Endothelial cell (in vitro differentiated cells): ENCODE data around the gene CPED1. TPM values are rescaled to one million over a fixed set of nuclear protein-coding genes. Genes with fewer than 3 reads are reported as not detected.

Source experiments
- DNase-seq: peaks from one replicate; pipeline ENCODE4 v3.0.0; 2021; ENCODE audit warnings: low spot score
- H3K27ac Mint-ChIP-seq: one replicate; pipeline ENCODE4 v1.8.0; 2021; ENCODE audit warnings: mixed read lengths, inconsistent platforms; ENCODE audit not compliant: unreplicated experiment
- H3K27me3 Mint-ChIP-seq: one replicate; pipeline ENCODE4 v1.8.0; 2021; ENCODE audit warnings: mild to moderate bottlenecking, moderate library complexity, mixed read lengths, inconsistent platforms; ENCODE audit not compliant: unreplicated experiment
- H3K36me3 Mint-ChIP-seq: one replicate; pipeline ENCODE4 v1.8.0; 2021; ENCODE audit warnings: mild to moderate bottlenecking, low read depth, mixed read lengths, inconsistent platforms; ENCODE audit not compliant: unreplicated experiment
- H3K4me1 Mint-ChIP-seq: one replicate; pipeline ENCODE4 v1.8.0; 2021; ENCODE audit warnings: mild to moderate bottlenecking, mixed read lengths, inconsistent platforms; ENCODE audit not compliant: unreplicated experiment
- H3K4me3 Mint-ChIP-seq: one replicate; pipeline ENCODE4 v1.8.0; 2021; ENCODE audit warnings: mild to moderate bottlenecking, mixed read lengths, inconsistent platforms; ENCODE audit not compliant: unreplicated experiment
- H3K9me3 Mint-ChIP-seq: one replicate; pipeline ENCODE4 v1.8.0; 2021; ENCODE audit warnings: mixed read lengths, inconsistent platforms; ENCODE audit not compliant: unreplicated experiment
- total RNA-seq: library from RNA; stranded (reverse); fragmentation: NEBNext Ultra II Directional; extraction: Animal tissue kit (Norgen Biotek cat#: 25700); gene quantifications from one replicate; pipeline ENCODE4 v1.2.1, GENCODE V29; 2021; ENCODE audit not compliant: unreplicated experiment
- TF ChIP-seq, protein P1 (sequence below): fragments of 200-600 bp; sonication (generic); IDR thresholded peaks from one replicate; pipeline ENCODE4 v1.5.0; 2021; ENCODE audit warnings: antibody characterized with exemption; ENCODE audit not compliant: unreplicated experiment

CPED1 gene
- total RNA-seq, 1 donor from 2014 or later = 1.8 TPM

GRCh38 chr7:121101083-121101482 lies 112.6 kb downstream of the CPED1 start:
- no peak overlapping the region for H3K27ac Mint-ChIP-seq
- TF ChIP-seq, protein P1, sequence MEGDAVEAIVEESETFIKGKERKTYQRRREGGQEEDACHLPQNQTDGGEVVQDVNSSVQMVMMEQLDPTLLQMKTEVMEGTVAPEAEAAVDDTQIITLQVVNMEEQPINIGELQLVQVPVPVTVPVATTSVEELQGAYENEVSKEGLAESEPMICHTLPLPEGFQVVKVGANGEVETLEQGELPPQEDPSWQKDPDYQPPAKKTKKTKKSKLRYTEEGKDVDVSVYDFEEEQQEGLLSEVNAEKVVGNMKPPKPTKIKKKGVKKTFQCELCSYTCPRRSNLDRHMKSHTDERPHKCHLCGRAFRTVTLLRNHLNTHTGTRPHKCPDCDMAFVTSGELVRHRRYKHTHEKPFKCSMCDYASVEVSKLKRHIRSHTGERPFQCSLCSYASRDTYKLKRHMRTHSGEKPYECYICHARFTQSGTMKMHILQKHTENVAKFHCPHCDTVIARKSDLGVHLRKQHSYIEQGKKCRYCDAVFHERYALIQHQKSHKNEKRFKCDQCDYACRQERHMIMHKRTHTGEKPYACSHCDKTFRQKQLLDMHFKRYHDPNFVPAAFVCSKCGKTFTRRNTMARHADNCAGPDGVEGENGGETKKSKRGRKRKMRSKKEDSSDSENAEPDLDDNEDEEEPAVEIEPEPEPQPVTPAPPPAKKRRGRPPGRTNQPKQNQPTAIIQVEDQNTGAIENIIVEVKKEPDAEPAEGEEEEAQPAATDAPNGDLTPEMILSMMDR = no peak
- no peak for DNase-seq
- no peak overlapping the region for H3K4me3 Mint-ChIP-seq
- no peaks in the 10 kb centered on the region for H3K27me3 Mint-ChIP-seq
- no peaks in the 10 kb centered on the region for H3K9me3 Mint-ChIP-seq
- peaks cover 17% of the 10 kb centered on the region for H3K4me1 Mint-ChIP-seq
- no peaks in the 10 kb centered on the region for H3K36me3 Mint-ChIP-seq

GRCh38 chr7:121101621-121102020 lies 113.1 kb downstream of the CPED1 start:
- Mint-ChIP-seq H3K4me3 (no peak overlapping the region), H3K9me3 (no peaks in the 10 kb centered on the region), H3K4me1 (peaks cover 17% of the 10 kb centered on the region), H3K27ac (no peak overlapping the region), H3K27me3 (no peaks in the 10 kb centered on the region), H3K36me3 (no peaks in the 10 kb centered on the region)
- no peak for DNase-seq
- TF ChIP-seq, protein P1 = no peak

DNA sequence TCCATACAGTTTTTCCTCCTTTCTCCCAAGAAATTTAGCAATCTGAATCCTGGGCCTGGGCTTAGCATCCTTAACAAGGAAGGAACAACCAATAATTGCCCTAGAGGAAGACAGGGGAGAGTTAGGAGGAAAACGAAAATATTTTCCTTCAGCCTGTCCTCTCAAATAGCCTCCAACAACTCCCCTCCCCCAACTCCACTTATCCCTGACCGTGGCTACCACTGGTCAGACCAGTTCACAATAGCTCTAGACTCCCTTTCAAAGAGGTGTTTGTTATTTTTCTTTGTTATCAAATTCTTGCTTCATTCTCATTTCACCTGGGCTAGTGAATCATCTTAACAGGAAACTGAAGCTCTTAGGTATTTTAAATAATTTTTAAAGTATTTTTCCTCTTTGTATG lies 114.1 kb downstream of the CPED1 start:
- DNase-seq = no peak
- no peaks in the 10 kb centered on the region for H3K9me3 Mint-ChIP-seq

GRCh38 chr7:121103086-121103485 lies 114.6 kb downstream of the CPED1 start:
- H3K27me3 Mint-ChIP-seq = no peaks in the 10 kb centered on the region
- no peak for DNase-seq
- H3K4me1 Mint-ChIP-seq = peaks cover 17% of the 10 kb centered on the region
- H3K27ac Mint-ChIP-seq = no peak overlapping the region
- H3K4me3 Mint-ChIP-seq = no peak overlapping the region
- H3K9me3 Mint-ChIP-seq = no peaks in the 10 kb centered on the region
- TF ChIP-seq, protein P1 = no peak
- H3K36me3 Mint-ChIP-seq = no peaks in the 10 kb centered on the region

More for the DNA sequence above, 114.1 kb downstream of the CPED1 start:
- H3K4me3 Mint-ChIP-seq = no peak overlapping the region
- H3K36me3 Mint-ChIP-seq = no peaks in the 10 kb centered on the region
- no peaks in the 10 kb centered on the region for H3K27me3 Mint-ChIP-seq
- H3K27ac Mint-ChIP-seq = peak overlapping the region; percentile 45
- H3K4me1 Mint-ChIP-seq = peaks cover 17% of the 10 kb centered on the region
- TF ChIP-seq, protein P1 = no peak

DNA sequence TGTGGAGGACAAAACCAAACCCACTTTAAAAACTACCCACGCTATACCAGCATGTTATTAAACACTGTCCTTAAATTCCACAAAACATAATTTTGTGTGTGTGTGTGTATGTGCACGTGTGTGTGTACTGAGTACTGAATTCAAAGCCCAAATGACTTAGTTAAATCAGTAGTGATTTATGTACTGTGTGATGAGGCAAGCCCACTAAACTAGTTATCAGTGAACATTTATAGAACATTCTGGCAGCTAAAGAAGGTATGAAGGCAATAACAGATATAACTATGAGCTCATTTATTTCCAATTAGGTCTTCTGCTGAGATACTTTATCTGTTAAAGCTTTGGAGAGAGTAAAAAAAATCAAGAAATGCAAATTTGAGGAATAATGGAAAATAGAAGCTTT lies 115.1 kb downstream of the CPED1 start:
- Mint-ChIP-seq H3K27me3 (no peaks in the 10 kb centered on the region), H3K9me3 (no peaks in the 10 kb centered on the region), H3K27ac (no peak overlapping the region), H3K36me3 (no peaks in the 10 kb centered on the region), H3K4me3 (no peak overlapping the region), H3K4me1 (peaks cover 17% of the 10 kb centered on the region)
- DNase-seq = no peak
- TF ChIP-seq, protein P1 = no peak
